GM21723 (cell line): ENCODE data around the gene ABCC4.

ENCODE experiments used
- ATAC-seq: cut with Tn5 transposase; IDR thresholded peaks from one replicate; pipeline ENCODE4 v1.9.1; 2021; ENCODE audit warnings: mild to moderate bottlenecking, moderate library complexity; ENCODE audit not compliant: unreplicated experiment

The ABCC4 gene

DNA sequence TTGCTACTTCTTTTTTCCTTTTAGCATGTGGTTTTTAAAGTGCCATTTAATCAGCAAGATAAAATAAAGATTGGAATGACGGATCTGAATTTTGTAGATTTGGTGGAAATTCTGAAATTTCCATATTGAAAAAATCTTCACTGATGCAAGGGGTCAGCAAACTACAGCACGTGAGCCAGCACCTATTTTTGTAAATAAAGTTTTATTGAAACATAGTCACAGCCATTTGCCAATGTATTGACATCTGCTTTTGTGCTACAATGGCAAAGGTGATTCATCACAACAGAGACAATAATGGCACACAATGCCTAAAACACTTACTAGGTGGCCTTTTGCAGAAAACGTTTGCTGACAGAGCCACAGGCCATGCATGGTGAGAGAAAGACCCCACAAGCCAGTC is 226.4 kb downstream of the ABCC4 start:
- ATAC-seq: no peak

DNA sequence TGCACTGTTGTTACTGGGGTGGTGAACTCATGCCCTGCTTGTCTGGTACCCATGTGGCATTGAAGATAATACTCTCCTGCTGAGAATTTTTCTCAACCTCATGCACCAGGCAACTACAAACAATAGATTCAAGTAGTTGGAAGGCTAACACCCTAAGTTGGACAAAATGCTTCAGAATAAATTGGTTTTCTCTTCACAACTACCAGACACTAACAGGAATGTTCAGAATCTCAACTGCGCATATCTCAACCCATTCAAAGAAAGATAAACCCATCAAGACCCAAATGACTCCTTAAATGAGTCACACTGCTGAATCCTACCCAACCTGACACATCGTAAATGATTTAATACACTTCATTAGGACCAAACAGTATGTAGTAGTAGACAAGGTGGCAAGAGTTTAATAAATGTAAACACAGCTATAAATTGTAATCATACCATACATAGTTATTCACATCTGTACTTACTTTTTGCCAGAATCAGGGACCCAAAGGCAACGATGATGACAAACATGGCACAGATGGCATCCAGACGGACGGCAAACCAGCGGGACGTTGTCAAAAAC is 227.4 kb downstream of the ABCC4 start:
- ATAC-seq: no peak

DNA sequence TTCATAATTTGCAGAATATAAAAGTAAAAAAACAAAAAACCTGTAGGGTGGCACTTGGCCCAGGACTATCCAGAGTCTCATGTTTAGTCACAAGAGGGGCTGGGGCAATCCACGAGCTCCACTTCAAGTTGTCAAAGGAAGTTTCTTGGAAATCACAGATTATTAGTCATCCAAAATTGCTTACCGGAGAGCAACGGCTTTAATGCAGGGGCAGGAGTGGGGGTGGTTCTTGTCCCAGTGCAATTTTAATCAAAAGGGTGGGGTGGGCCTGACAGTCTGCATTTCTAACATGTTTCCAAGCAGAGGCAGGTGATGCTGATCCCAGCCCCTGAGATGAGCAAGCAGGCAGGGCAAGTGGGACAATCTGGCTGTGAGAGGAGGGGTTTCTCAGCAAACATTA is 233.9 kb downstream of the ABCC4 start:
- no peak for ATAC-seq

DNA sequence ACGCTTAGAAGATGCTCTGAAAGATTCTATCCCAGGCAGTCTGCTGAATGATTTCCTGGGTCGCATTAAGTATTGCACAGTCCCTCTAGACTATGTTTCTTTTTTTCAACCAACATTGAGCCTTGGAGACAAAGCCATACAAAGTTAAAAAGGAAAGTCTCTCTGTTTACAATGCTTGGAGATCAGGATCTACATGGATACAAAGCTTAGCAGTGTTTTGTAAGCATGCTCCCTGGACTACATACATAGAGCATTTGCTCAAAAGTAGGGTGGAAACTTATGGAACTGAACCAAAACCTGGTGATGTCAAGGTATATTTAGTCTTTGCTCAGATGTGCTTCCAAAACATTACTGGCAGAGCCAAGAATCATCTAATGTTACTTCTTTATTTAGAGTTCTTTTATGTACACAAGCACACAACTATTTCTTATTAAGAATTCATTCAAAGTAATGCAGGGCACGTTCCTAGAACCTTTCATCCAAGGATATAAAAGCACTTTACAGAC is 241.2 kb downstream of the ABCC4 start:
- ATAC-seq: no peak

DNA sequence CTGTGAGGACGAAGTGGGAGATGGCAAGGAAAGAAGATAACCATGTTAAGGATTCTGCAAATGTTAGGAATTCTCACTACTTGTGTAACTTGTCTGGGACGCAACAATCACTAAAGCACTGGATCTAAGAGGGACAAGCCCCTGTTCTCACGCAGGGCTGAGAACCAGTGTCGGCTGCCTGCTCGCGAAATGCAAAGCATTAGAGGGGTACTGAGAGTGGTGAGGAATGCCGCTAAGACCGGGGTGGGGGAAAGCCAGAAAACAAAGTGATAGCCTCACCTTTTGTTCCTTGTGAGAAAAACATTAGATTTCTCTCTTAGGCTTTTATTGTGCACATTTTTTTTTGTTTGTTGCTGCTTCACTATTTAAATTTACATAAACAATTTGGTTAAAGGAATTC is 241.9 kb downstream of the ABCC4 start:
- no peak for ATAC-seq

DNA sequence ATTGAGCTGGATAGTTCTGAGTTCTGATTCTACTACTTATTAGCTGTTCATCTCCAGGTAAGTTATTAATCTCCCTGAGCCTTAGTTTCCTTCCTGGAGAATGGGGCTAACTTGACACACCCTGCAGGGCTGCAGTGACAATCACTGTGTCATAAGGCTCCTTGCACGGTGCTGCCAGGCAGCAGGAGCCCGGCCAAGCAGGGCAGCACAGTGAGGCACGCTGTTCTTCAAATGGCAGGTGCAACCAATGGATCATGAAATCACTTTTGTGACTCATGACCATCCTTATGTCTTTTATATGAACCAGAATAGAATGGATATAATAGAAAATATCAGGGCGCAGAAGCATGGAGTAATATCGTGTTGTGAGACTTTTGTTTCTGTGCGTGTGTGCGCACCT is 242.6 kb downstream of the ABCC4 start:
- ATAC-seq: no peak

DNA sequence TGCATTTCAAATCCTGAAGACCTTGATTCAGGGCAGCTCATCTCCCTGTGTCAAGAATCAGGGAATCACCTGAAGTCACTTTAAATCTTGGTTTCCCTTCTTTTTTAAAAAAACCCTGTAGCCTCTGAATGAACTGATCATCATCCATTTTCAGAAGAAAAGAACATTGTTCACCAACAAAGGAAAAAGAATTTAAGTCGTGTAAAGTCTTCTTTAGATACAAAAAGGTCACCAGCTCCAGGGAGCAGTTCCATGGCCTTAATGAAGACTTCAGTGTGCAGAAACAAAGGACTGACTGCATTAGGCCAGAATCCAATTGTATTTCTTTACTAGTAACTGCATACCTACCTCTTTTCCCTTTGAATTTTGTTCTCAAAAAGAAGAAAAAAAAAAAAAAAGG is 245.0 kb downstream of the ABCC4 start:
- ATAC-seq: no peak

DNA sequence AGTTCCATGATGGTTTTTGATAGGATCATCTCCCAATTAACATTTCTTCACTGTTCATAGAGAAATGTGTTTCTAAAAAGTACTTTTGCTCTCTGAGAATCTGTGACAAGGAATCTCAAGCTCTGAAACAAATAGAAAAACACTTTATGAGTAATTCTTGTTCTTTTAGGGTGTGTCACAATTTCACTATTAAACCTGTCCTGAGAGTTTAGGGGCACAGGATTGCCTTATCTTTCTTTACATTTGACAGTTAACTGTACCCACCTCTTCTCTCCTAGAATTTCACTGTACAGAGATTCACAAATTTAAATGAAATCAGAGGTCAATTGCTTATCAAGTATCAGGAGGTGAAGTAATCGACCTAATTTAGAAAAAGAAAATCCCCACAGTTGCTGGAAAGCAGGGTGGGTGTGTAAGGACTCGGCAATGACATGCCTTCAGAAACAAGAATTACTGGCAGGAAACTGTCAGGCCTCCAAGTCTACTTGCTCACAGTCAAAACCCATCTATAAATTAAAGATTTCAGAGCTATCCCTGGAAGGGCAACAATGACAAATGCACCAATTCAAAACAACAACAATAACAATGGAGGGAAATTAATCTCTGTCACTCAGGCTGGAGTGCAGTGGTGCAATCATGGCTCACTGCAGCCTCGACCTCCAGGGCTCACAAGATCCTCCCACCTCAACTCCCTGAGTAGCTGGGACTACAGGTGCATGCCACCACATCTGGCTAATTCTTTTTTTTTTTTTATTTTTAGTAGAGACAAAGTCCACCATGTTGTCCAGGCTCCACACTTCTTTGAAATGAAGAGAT is 250.2 kb downstream of the ABCC4 start:
- ATAC-seq: peak; percentile 69

DNA sequence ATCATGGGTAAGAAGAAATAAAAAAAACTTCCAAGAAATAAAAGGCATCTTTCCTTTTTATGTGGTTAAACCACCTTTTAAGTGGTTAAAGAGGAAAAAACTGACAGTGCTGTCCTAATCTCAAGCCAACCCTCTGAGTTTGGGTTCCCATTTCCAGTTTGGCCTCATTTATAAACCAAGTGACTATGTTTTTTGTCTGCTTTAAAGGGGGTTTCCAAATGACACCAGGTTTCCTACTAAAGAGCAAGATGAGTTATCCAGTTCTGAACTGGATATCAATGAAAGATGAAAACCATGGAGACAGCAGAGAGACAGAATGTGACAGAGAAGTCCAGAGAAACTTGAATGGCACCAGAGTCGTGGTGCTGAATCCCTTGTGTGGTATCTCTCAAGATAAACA is 251.5 kb downstream of the ABCC4 start:
- ATAC-seq: no peak

DNA sequence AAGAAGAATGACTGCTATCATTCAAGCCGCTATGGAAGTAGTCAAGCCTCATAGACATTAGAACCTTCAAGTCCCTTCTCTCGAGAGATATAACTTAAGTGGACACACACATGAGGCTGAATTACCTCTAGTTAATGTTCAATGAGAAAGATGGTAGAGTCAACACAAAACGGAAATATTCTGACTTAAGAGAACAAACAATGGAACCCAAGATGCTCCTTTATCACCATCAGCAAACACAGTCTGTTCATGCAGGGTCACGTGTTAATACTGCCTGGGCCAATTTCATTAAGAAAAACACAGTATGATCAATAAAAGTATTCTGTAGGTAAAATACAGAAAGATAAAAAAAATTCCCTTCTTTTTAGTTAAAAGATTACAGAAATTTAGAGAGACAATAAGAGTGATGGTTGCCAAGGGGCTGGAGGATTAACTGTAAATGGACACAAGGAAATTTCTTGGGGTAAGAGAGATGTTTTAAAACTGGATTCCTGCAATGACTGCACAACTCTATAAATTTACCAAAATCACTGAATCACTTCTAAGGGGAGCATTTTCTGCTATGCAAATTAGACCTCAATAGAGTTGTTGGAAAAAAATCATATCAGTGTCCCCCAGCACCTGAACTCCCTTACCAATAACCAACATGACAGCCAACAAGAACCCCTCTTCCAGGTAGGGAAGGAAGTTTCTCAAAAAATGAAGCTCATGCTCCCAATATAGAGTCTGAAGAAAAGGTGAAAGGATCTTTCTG is 256.6 kb downstream of the ABCC4 start:
- no peak for ATAC-seq

DNA sequence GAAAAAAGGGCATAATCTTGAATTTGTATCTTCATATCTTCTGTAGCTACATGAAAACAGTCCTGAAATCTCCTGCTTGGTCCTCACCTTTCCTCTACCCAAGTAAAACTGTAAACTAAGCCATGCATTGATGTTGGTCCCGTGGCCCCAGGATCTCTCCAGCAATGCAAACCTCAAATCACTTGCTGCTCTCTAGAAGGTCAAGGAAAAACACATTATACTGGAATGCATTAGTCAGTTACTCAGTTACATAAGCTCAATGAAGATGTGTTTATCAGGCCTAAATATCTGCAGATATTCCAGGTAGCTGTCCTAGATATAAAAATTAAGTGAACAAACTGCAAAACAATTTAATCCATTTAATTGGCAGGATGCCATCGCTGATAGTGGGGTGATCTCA is 261.8 kb downstream of the ABCC4 start:
- no peak for ATAC-seq

DNA sequence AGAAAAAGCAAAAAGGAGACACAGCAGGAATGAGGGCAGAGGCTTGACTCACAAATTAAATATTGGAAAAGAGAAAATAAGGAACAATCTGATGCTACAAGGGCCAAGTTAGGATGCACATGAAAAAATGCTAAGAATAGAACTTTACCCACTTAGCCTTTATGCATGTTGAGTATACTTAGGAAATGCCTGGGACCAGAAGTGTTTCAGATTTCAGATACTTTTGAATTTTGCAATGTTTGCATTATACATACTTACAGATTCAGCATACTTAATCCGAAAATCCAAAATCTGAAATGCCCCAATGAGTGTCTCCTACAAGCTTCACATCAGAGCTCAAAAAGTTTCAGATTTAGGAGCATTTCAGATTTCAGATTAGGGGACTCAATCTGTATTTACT is 262.3 kb downstream of the ABCC4 start:
- no peak for ATAC-seq

DNA sequence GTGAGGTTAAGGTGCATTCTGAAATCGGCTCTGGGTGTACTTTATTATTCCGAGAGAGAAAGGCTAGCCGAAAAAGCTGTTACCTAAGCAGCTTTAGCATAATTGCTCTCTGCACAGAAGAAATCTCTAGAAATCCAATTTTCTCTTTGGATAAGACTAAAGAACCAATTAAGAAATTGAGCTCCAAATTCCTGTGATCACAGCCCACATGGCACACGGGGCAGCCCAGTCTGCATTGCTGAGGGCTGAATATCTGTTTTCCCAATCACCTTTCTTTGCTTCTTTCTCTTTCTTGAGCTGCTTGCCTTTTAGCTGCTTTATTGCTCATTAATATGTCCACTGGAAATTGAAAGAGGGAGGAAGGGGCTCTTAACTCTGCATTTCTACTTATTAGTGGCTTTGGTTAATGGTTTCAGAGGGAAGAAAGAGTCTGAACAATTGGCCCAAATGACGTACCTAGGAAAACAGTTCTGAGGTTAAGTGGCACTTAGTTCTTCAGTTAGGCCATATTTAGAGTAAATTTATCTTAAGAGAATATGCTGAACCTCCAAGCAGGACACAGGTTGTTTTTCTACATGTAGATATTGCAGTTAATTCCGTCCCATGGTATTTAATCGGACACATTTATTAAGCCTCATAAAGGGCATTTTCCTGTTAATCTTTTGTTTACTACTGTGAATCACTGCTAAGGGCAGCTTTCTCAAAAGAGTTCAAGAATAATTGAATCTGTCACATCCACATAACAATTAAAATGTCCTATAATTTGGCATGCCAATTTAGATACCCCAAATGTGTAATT is 265.7 kb downstream of the ABCC4 start:
- ATAC-seq: no peak

DNA sequence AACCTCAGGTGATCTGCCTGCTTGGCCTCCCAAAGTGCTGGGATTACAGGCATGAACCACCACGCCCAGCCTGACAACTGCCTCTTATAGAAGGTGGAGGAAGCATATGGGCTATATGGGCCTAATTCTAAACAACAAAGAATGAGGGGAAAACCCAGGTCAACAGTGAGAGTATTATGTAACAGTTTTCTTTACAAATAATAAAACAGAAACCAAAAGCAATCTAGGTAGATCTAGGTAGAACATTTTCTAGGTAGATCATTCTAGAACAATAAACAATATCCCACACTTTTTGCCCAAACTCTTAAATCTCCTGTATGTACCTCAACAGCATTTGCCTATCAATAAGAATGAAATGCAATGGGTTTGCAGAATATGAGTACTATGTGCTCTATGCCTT is 267.4 kb downstream of the ABCC4 start:
- peak; percentile 70 for ATAC-seq

DNA sequence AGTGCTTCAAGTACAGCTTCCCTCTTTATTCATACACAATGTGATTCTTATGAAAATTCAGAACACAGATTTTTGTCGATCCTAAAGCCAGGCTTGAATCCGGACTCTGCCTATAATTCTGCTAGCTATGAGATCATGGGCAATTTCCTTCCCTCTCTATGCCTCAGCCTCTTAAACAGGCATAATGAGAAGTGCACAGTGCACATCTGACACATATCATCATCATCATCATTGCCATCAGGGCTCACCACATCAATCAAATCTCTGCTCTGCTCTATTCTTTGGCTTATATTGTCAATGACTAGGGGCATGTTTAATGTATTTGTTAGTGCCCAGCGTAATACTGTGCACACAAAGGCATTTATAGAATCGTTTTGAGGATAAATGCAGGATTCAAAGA is 269.1 kb downstream of the ABCC4 start:
- ATAC-seq: no peak

DNA sequence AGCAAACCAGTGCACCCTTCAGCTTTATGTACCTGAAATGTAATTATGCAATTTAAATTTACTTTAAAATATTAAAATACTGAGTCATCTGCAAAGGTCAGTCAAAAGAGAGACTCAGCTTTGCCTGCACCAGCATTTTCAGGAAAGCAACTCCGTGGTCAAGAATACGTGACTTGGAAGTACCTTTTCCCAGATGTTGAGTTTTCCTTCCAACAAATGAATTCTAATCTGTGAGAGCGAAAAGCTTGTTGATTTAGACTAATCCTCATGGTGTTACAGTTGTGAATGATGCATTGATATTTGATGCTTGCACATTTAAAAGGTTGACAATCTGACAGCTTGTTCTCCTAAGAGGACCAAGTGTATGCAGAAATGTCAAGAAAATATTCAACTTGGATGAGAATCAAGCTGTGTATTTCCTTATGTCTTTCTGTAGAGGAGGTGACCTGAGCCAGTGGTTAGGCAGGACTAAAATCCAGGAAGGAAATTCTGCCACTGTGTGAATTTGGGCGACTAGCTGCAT is 270.4 kb downstream of the ABCC4 start:
- no peak for ATAC-seq

DNA sequence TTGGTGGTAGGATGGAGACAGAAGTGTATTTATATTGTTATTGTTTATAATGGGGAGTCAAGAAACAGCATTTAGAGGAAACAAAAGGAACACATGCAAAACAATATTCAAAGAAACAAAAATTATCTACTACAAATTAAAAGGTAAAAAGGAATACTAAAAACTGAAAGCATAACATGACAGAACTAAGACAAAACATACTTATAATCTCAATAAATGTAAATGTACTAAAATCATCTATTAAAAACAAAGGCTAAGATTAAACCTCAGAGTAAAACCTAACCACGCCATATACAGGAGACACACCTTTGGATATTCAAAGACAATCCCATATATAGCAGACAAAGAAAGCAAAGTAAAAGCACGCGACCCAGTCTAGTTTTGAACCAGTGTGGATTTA is 273.6 kb downstream of the ABCC4 start:
- no peak for ATAC-seq

DNA sequence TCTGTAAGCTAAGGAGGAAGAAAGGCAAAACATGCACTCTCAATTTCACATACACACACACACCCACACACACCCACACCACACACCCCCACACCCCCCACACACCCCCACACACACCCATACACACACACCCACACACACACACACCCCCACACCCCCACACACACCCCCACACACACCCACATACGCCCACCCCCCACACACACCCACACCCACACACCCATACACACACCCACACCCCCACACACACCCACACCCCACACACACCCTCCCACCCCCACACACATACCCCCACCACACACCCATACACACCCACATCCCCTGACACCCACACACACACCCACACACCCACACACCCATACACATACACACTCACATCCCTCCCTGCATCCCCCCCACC is 276.1 kb downstream of the ABCC4 start:
- ATAC-seq: no peak

DNA sequence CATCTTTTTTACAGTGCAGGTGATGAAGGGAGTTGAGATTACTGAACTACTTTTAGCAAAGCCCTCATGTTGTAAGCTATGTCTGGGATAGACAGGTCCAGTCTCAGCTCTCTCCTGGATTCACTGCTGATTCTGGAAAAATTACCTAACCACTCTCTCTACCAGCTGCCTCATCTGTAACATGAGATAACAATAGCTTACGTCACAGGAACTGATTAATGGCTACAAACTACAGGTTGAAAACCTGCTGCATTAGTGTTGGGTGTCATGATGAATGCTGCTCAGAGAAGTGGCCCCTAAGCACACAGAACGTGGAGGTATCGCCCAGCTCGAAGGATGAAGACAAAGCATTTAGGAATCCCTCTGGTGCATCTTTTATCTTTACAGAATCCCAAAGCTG is 277.8 kb downstream of the ABCC4 start:
- no peak for ATAC-seq

DNA sequence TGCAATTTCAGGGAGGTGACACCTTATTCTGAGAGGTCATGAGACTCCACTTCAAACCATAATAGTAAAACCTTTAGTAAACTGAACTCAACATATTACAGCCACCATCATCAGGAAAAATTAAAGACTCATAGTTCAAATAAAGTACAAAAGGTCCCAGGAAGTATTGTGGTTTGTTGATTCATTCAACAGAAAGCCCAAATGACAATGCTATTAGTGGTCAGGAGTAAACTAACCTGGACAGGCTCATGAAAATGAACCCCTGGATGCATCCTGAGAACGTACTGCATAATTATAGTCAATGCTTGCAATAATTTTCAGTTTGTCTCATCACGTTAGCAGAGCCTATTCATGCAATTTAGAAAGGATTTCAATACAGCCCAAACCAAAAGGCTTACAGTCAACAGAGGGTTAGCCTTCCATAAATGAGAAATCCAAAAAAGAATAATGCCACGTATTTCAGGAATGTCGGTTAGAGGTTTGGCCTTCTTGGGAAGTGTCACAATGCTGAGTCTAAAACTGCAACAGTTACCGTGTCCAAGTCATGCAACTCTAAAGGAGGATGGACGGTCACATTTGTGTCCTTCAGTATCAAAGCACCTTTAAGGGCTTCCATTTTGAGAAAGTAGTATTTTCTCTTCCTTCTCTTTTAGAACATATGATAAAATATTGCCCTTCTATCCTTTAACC is 280.8 kb downstream of the ABCC4 start:
- no peak for ATAC-seq
